GM18507 (cell line): ENCODE data around the gene FAM200B.
A peak's percentile ranks its signal among the peaks of the same experiment; 100 is the strongest.

Experiments
- DNase-seq: peaks from one replicate; pipeline ENCODE4 v3.0.0; 2011; ENCODE audit warnings: low read depth; ENCODE audit not compliant: insufficient read length; ENCODE audit errors: extremely low spot score
- FAIRE-seq: peaks from 2 replicates; lab custom pipeline; 2011; peaks lifted over from hg19 to GRCh38; lab: Jason Lieb, UNC

The FAM200B gene

DNA sequence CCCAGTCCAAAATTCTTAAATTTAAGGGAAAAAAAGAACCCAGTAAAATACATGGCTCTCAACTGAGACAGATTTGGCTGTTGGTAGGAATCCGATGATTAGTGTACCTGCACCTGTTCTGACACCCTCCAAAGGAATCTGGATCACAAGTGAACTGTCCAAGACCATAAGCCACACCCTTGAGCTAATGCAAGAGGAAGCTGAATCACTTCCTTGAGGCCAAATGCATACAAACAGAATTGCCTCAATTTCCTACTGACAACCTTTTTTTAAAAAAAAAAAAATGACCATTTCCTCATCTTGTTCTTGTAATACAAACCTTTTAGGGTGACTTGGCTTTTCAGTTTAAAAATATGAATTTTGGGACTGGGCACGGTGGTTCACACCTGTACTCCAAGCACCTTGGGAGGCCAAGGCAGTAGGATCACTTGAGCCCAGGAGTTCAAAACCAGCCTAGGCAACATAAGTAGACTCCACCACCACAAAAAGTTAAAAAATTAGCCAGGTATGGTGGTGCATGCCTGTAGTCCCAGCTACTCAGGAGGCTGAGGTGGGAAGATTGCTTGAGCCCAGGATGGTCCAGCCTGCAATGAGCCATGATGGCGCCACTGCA is 15.8 kb upstream of the FAM200B start:
- no peak for DNase-seq
- no peak for FAIRE-seq

DNA sequence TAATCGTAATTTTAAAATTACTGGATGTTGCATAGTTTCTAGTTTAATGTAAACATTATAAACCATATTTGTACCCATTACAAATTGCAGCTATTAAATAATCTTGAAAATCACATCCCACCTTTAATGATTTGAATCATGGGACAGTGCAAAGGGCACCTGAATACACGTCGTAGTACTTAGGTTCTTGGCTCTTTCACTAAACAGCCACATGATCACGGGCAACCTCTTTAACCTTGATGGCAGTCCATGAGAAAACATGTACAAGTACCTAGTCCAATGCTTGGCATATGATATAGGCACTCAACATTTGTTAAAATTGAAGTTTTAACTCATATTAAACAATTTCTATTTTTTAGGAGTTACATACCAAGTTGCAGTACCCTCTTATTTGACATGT is 14.6 kb upstream of the FAM200B start:
- DNase-seq (no peak), FAIRE-seq (no peak)

DNA sequence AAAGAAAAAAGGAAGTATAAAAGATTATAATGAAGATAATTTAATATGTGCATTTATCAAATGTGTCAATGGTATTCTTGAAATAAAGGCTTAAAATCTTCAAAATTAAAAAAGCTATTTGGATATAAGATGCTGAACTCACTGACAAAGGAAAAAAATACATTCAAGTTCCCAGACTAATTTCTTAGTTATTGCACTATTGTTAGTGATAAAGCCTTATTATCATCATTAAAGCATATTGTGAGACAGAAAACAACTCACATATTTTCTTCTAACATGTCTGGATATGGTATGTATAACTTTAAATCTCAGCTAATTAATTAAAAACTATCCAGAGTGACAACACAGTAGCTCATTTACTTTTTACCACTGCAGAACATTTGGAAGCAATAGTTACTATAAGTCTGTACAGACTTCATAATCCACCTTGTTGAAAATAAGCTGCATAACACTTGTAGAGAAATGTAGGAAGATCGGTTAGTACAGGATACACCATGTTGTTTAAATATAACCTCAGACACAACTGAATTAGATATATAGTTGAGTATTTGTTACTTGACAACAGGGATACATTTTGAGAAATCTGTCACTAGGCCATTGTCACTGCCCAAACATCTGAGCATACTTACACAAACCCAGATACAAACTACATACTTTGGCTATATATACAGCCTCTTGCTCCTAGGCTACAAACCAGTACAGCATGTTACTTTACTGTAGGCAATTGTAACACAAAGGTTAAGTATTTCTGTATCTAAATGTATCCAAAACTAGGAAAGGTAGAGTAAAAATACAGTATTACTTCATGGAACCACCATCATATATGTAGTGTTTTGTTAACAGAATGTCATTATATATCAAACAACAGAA is 12.8 kb upstream of the FAM200B start:
- no peak for DNase-seq
- no peak for FAIRE-seq

DNA sequence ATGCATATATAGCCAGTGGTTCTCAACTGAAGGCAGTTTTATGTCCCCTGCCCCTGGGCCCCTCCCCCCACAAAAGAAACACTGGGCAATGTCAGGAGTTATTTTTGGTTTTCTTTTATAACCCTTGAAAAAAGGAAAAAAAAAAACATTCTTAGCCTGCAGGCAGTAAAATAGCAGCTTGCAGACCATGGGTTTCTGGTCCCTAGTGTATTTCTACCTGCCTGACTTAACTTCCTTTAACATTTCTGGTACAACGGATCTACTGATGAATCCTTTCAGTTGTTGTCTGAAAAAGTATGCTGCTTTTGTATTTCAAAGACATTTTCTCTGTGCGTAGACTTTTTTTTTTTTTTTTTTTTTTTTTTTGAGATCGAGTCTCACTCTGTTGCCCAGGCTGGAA is 11.1 kb upstream of the FAM200B start:
- FAIRE-seq (no peak), DNase-seq (no peak)

DNA sequence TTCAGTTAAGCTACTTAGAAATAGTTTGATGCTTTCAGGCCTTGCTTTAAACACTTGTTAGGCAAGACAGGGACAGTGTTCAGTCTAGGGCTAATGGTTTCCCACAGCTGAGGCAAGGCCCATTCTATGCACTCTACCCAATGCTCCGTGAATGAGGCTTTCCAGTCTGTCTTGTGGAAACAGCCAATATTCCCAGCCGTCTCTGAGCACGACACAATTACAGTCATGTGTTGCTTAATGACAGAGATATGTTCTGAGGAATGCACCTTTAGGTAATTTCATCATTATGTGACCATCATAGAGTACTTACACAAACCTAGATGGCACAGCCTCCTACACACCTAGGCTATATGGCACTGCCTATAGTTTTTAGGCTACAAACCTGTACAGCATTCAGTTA is 9.5 kb upstream of the FAM200B start:
- FAIRE-seq (no peak), DNase-seq (no peak)

DNA sequence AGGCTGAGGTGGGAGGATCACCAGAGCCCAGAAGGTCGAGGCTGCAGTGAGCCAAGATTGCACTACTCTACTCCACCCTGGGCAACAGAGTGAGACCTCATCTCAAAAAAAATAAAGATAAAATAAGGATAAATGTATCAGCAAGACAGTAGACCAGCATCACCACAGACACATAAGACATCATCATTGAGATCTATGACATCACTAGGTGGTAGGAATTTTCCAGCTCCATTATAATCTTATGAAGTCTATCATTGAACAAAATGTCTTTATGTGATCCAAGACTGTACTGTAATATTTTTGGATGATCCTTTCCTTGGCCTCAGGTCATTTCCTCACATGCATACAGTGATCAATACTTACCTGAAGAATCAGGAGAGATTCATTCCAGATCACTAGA is 8.3 kb upstream of the FAM200B start:
- FAIRE-seq, result no peak

DNA sequence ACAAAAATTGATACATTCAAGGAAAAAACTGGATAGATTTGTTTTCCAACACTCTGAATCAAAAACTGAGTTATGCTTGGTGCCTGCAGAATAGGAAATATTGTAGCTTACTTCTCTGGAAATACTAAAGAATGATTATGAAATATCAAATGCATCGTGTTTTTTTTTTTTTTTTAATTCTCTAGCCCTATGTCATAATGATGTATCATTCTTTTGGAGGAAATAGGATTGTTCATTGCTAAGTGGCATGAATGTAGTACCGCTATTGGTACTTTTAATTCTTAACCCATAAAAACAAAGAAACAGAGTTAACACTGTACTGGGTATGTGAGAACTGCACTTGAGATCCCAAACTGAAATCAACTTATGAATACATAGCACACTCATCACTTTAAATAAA is 7.6 kb upstream of the FAM200B start:
- DNase-seq, result no peak
- FAIRE-seq, result no peak

More for the DNA sequence above, 8.3 kb upstream of the FAM200B start:
- DNase-seq, result no peak

DNA sequence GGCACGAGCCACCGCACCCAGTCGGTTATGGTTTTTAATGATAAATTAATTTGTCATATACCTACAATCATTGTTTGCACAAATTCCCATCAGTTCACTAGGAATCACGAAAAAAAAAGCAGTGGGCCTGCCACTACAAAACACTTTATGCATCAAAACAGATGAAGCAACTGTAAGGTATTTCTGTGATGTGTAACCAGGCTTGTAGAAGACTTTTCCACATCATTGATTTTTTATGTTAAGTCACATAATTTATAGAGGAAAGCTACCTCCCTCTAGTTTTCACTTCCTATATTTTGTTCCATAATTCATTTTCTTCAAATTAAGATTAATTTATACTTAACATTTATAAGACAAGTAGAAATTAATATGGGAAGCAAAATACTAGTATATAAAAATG is 6.7 kb upstream of the FAM200B start:
- DNase-seq (no peak), FAIRE-seq (no peak)

DNA sequence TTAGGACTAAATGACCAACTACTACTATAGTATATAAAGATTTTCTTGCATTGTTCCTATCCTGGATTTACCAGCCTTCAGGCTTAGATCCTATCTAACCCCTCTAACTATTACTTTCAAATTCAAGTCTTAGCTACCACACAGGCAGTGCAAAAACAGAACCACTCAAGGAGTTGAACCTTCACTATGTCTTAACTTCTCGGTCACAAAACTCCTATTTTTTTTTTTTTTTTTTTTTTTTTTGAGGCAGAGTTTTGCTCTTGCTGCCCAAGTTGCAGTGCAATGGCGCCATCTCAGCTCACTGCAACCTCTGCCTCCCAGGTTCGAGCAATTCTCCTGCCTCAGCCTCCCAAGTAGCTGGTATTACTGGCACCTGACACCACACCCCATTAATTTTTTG is 6.3 kb upstream of the FAM200B start:
- FAIRE-seq (no peak), DNase-seq (no peak)

DNA sequence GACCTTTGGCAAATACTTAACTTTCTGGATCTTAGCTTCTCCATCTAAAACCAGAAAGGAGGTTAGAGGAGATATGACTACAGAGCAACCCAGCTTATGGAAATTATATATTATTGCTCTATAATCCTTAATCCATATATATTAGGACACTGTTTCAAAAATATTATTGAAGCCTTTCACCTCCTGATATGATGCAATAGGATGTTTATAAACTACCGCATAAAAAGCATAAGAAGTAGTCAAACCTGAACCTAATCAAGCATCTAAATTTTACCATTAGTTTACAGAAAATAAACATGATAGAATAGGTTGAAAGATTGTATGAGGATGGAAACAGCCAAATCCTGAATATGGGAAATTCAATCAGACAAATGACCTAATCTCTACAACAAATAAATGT is 5.6 kb upstream of the FAM200B start:
- FAIRE-seq (peak; percentile 36), DNase-seq (no peak)

DNA sequence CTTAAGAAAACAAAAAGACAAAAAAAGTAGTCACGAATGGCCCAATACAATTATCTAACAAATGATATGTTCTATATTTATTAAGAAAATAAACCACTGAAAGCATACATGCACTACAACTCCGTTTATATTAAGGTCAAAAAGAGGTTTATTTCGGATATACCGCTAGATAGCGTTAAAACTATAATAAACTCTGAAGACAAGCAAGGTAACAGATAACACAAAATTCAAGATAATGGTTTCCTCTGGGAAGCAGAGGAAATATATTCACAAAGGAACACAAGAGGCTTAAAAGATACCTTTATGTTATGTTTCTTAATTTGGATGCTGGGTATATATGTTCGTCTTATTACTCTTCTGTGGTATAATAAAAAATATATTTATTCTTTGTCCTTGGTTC is 4.7 kb upstream of the FAM200B start:
- FAIRE-seq (no peak), DNase-seq (no peak)

DNA sequence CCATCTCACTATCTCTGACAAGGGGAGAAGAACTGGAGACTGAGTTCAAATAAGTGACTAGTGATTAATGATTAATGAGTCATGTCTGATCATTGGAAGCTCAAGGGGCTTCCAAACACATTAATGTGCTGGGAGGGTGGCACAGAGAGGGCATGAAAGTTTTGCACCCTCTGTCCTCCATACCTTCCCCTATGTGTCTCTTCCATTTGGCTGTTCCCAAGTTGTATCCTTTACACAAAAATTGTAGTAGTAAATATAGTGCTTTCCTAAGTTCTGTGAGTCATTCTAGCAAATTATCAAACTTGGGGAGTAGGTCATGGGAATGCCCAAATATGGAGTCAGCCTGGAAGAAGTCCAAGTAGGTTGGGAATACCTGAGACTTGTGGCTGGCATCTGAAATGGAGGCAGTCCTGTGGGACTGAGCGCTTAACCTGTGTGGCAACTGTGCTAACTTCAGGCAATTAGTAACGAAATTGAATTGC is 4.1 kb upstream of the FAM200B start:
- no peak for DNase-seq
- FAIRE-seq, result peak; percentile 59

DNA sequence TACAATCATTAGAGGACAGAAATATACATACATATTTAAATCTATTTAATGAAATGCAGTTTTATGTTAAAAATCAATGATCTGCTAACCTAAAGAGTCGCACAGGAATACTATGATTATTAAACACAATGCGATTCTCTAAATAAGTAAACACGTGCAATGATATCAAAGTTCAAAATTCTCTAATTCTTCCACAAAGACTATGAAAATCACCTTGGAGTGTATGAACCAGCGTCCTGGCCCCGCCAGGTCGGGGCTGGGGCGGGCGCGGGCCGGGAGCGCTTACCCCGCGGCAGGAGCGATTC is 608 bp upstream of the FAM200B start:
- FAIRE-seq (no peak), DNase-seq (no peak)

DNA sequence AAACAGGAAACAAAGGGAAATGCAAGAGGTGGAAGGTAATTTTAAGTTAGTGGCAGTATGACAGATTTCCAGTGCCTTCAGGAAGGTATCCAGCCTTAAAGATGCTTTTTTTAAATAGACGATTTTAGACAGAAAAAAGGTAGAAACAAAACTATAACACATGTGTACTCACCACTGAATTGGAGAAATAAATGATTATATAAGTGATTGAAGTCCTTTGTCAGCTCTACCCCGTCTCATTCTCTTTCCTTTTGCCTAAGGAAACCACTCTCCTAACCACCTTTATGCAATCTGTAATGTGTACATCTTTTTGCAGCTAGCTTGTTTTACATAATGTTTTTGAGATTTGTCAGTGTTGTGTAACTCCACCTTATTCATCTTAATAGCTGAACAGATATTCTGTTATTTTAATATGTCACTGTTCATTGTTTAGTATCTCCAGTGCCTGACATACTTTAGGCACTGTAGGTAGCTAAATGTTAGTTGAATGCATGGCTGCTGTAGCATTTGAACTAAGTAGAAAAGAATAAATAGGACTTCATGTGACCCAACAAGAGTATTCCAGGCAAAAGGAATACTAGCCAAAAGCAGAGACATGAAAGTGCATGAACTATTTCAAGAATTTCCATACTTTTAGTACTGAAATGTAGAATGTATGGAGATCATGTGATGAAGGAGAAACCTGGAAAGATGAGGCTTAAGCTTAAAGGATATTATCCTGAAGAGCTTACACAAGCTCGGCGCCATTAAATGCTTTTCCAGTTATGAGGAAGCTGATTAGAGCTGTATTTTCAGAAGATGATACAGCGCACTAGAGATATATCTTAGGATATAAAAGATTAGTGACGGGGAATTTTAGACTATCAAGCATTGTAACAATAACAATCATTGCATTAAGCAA is 865 bp downstream of the FAM200B start:
- no peak for DNase-seq
- FAIRE-seq, result peak; percentile 77

DNA sequence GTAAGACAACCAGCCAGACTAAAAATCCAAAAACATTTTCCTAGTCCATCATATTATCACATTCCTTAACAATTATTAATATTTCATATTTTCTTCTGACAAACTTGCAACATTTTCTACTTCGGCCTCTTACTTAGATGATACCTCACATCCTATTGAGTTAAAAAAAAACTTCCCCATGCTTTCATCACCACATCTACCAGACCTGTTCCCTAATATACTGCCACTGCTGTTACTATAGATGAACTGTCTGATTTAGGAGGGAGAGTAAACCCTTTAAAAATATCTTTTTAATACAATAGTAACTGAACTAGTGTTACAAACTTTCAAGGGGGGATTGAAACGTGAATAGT is 1.5 kb downstream of the FAM200B start:
- DNase-seq, result no peak
- no peak for FAIRE-seq

DNA sequence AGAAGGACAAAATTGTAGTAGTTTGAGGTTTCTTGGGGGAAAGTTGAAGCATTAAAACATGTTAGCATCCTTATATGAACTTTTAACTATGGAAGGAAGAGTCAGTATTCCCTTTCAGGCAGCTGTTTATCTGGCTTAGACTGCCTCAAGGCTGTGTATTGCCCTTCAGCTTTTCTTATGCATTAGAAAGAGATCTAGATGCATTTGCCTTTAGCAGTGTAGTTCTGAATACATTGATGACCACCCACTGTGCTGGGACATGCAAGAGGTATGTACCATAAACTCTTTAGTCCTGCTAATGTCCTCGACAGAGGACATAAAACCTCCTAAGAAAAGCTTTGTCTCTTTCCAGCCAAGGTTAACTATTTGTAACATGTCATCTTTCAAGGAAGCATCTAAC is 2.9 kb downstream of the FAM200B start:
- FAIRE-seq (no peak), DNase-seq (no peak)

DNA sequence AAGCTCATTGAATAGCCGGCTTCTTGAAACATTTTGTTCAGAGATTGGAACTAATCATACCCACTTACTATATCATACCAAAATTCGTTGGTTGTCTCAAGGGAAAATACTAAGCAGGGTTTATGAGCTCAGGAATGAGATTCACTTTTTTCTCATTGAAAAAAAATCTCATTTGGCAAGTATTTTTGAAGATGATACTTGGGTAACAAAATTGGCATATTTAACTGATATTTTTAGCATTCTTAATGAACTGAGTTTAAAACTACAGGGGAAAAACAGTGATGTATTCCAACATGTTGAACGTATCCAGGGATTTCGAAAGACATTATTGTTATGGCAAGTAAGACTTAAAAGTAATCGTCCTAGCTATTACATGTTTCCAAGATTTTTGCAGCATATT is 6.4 kb downstream of the FAM200B start:
- no peak for FAIRE-seq
- DNase-seq, result no peak

DNA sequence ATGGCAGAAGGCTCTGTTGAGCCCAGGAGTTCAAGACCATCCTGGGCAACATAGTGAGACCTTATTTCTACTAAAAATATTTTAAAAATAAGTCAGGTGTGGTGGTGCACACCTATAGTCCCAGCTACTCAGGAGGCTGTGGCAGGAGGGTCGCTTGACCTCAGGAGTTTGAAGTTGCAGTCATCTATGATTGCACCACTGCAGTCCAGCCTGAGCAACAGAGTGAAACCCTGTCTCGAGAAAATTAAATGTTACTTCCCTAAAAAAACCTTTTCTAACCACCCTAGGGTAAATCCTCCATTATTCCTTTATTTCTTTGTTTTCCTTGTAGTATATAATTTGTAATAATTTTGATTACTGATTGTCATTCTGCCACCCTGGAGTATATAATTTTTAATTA is 7.9 kb downstream of the FAM200B start:
- DNase-seq, result no peak
- FAIRE-seq, result no peak

DNA sequence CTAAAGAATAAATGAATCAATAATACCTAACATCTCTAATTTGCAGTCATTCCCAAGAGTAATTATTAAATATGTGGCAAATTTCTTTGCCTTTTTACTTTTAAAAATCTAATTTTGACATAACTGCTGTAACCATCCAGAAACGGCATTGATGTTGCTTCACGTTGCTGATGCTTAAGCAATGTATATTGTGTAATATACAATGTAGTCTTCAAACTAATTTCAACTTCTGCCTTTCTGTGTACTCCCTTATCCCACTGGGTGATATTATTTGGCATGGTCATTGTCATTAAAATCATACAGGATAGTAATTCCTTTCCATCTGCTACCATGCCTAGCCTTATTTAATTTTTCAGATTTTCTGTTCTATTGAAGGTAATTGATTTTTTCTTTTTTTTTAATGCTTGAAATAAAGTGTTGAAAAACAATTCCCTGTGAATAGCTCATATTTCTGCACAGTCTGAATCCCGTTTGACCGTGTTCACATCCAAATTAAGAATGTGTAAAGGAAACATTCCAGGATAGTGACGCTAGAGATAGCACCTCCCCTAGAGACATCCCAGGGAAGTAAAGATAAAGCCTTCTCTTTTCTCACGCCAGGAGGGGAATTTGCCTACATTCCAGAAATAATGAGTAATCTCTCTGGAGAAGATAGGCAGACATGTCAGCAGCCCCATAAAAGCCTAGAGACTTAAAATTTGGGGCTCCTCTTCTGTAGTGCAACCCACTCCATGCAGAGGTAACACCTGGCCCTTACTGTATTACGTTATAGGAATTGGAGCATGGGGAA is 8.6 kb downstream of the FAM200B start:
- FAIRE-seq, result no peak
- DNase-seq, result no peak
